IPS-18a (cell line): ENCODE results near the gene FUCA2.

Experiments used
- H3K27ac ChIP-seq: one replicate; pipeline ENCODE4 v1.5.1; 2013; ENCODE audit warnings: low read length
- H3K27me3 ChIP-seq: one replicate; pipeline ENCODE4 v1.6.1; 2013; ENCODE audit warnings: mild to moderate bottlenecking, low read length; ENCODE audit not compliant: control insufficient read depth, insufficient read depth
- H3K36me3 ChIP-seq: one replicate; pipeline ENCODE4 v1.6.1; 2013; ENCODE audit warnings: low read depth, low read length; ENCODE audit not compliant: control insufficient read depth
- H3K4me1 ChIP-seq: one replicate; pipeline ENCODE4 v1.6.1; 2013; ENCODE audit warnings: low read depth, low read length; ENCODE audit not compliant: control insufficient read depth
- H3K4me3 ChIP-seq: one replicate; pipeline ENCODE4 v1.5.1; 2013; ENCODE audit warnings: low read length
- H3K9ac ChIP-seq: one replicate; pipeline ENCODE4 v1.6.1; 2013; ENCODE audit warnings: mild to moderate bottlenecking, low read length, moderate library complexity
- H3K9me3 ChIP-seq: one replicate; pipeline ENCODE4 v1.6.1; 2013; ENCODE audit warnings: low read depth, low read length; ENCODE audit not compliant: control insufficient read depth

FUCA2 gene

GRCh38 chr6:143545976-143546547, 34.5 kb upstream of the FUCA2 start:
- Histone ChIP-seq H3K27me3 (no peaks in the 10 kb centered on the region), H3K4me1 (peaks cover 4% of the 10 kb centered on the region), H3K9ac (no peak overlapping the region), H3K36me3 (no peaks in the 10 kb centered on the region), H3K9me3 (no peaks in the 10 kb centered on the region), H3K4me3 (no peak overlapping the region), H3K27ac (no peak overlapping the region)

DNA sequence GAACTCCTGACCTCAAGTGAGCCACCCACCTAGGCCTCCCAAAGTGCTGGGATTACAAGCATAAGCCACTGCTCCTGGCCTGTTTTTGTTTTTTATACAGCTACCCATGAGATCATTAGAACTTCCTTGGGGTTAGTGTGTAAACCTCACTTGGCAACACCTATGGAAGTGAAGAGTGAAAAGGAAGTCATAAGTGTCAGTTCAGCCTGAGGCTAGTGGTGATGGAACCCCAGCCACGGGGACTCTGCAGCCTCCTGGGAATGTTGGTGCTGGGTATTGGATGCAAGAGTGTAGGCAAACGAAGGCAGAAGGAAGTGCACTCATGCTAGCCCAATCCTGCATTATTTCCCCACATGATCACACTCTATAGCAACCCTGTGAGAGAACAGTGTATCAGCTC, 33.6 kb upstream of the FUCA2 start:
- Histone ChIP-seq H3K27ac (no peak overlapping the region), H3K27me3 (no peaks in the 10 kb centered on the region), H3K4me3 (no peak overlapping the region), H3K36me3 (no peaks in the 10 kb centered on the region), H3K9ac (no peak overlapping the region), H3K4me1 (peaks cover 4% of the 10 kb centered on the region), H3K9me3 (no peaks in the 10 kb centered on the region)

DNA sequence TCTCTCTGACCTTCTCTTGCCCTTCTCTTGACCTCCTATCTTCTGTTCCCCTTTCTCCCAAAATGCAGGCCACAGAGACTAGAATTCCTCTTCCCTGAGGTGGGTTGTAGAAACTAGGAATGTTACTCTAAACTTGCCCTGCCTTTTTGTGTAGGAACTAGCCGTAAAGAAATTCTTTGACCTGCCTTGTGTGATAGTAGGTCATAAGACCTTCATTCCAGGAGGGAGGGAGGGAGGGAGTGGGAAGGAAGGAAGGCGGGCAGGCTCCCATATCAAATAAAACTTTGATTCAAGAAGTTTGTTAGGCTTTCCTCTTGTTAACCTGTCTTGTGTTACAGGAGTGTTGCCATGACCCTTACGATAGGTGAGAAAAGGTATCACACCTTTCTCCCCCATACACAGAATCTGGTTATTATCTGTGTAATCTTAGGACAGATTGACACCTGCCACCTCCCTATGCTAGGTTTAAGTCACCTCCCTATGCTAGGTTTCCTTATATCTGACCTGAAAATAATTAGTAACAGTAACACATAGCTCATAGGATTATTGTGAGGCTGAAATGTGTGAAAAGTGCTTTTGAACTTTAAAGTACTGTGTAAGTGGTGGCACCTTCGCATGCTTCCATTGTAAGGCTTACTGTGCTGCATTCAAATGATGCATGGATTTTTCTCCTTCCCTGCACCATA, 32.6 kb upstream of the FUCA2 start:
- H3K36me3 ChIP-seq: no peaks in the 10 kb centered on the region
- H3K27me3 ChIP-seq: peaks cover 5% of the 10 kb centered on the region
- H3K27ac ChIP-seq: no peak overlapping the region
- H3K4me3 ChIP-seq: no peak overlapping the region
- H3K9ac ChIP-seq: no peak overlapping the region
- peaks cover 12% of the 10 kb centered on the region for H3K4me1 ChIP-seq
- no peaks in the 10 kb centered on the region for H3K9me3 ChIP-seq

DNA sequence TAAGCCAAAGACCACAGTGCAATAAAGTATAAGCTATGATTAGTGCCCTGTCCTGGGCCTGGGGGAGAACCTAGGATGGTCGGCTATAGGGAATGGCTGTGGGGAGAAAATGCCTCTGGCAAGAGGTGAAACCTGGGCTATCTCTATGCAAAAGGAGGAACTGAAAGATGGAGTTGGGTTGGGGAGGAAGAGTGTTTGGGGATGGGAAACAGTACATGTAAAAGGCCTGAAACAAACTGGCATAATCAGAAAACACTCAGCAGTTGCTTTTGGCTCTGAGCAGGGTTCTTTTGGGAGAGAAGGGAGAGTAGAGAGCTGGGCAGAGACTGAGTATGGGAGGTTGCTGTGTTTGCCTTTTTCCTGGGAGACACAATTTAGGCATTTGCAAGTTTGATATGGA, 31.9 kb upstream of the FUCA2 start:
- peaks cover 12% of the 10 kb centered on the region for H3K27me3 ChIP-seq
- H3K9ac ChIP-seq: no peak overlapping the region
- H3K27ac ChIP-seq: no peak overlapping the region
- no peak overlapping the region for H3K4me3 ChIP-seq
- H3K36me3 ChIP-seq: no peaks in the 10 kb centered on the region
- H3K9me3 ChIP-seq: no peaks in the 10 kb centered on the region
- H3K4me1 ChIP-seq: peaks cover 12% of the 10 kb centered on the region

GRCh38 chr6:143542888-143543287, 31.4 kb upstream of the FUCA2 start:
- H3K9ac ChIP-seq: no peak overlapping the region
- H3K4me1 ChIP-seq: peaks cover 12% of the 10 kb centered on the region

DNA sequence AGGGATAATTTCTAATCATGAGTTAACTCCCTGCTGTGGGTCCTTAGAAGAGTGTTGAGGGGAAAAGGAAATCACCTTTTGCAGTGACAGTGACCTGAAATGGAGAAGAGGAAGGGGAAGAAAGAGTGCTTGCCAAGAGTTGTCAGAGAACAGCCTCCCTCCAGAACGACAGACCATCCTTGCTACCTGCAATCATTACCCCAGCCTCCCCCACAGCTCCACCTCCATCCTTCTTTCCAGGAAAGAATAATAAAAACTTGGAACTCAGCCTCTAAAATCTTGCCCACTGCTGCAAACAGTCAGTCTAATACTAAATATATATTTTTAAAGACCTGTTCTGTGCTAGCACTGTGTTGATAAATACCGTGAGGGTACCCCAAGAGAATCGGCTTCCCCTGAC, 28.7 kb upstream of the FUCA2 start:
- Histone ChIP-seq H3K4me1 (peaks cover 12% of the 10 kb centered on the region), H3K4me3 (no peak overlapping the region), H3K9ac (no peak overlapping the region), H3K27me3 (peaks cover 37% of the 10 kb centered on the region), H3K27ac (no peak overlapping the region), H3K9me3 (no peaks in the 10 kb centered on the region), H3K36me3 (no peaks in the 10 kb centered on the region)

More at GRCh38 chr6:143542888-143543287, 31.4 kb upstream of the FUCA2 start:
- Histone ChIP-seq H3K4me3 (no peak overlapping the region), H3K27ac (no peak overlapping the region), H3K36me3 (no peaks in the 10 kb centered on the region), H3K27me3 (peaks cover 18% of the 10 kb centered on the region), H3K9me3 (no peaks in the 10 kb centered on the region)

DNA sequence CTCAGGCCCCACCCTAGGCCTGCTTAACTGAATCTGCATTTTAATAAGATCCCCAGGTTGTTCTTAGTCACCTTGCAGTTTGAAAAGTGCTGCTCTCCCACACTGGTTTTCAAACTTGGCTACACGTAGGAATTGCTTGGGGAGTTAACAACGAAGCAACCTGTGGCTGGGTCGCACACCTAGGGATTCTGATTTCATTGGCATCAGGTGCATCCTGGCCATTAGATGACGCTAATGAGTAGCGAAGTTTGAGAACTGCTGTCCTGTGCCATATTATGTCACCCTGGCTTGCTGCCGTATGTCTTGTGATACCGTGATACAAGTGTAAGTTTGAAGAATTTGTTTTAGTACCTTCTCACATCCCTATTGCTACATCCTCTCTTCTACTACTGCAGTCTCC, 28.2 kb upstream of the FUCA2 start:
- Histone ChIP-seq H3K9ac (no peak overlapping the region), H3K27me3 (peaks cover 41% of the 10 kb centered on the region), H3K36me3 (no peaks in the 10 kb centered on the region), H3K4me3 (no peak overlapping the region), H3K9me3 (no peaks in the 10 kb centered on the region), H3K27ac (no peak overlapping the region), H3K4me1 (peaks cover 12% of the 10 kb centered on the region)

- H3K4me3 ChIP-seq: no peak overlapping the region
- H3K9me3 ChIP-seq: no peaks in the 10 kb centered on the region
- peaks cover 12% of the 10 kb centered on the region for H3K4me1 ChIP-seq
- peaks cover 45% of the 10 kb centered on the region for H3K27me3 ChIP-seq
- H3K9ac ChIP-seq: no peak overlapping the region
- H3K36me3 ChIP-seq: no peaks in the 10 kb centered on the region
- H3K27ac ChIP-seq: no peak overlapping the region
Observed at GRCh38 chr6:143539106-143539505, 27.6 kb upstream of the FUCA2 start.

DNA sequence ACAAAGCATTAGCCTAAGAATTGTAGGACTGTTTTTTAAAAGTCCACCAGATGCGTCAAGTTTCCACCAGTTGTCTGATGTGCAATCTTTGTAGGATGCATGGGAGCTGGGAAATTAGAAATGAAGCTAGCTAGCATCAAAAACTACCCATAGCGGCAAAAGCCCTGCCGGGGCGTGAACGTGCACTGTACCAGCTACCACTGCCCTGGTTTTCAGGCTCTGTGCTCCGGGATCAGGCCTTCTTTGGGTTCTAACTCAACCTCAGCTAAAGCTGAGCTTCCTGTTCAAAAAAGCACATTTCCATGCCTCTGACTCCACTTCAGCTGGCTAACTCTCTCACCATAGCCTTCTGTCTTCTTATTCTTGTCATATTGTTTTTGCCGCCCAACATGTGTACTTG, 26.9 kb upstream of the FUCA2 start:
- no peak overlapping the region for H3K27ac ChIP-seq
- no peak overlapping the region for H3K9ac ChIP-seq
- no peak overlapping the region for H3K4me3 ChIP-seq
- no peaks in the 10 kb centered on the region for H3K9me3 ChIP-seq
- peaks cover 45% of the 10 kb centered on the region for H3K27me3 ChIP-seq
- no peaks in the 10 kb centered on the region for H3K36me3 ChIP-seq
- H3K4me1 ChIP-seq: peaks cover 8% of the 10 kb centered on the region

DNA sequence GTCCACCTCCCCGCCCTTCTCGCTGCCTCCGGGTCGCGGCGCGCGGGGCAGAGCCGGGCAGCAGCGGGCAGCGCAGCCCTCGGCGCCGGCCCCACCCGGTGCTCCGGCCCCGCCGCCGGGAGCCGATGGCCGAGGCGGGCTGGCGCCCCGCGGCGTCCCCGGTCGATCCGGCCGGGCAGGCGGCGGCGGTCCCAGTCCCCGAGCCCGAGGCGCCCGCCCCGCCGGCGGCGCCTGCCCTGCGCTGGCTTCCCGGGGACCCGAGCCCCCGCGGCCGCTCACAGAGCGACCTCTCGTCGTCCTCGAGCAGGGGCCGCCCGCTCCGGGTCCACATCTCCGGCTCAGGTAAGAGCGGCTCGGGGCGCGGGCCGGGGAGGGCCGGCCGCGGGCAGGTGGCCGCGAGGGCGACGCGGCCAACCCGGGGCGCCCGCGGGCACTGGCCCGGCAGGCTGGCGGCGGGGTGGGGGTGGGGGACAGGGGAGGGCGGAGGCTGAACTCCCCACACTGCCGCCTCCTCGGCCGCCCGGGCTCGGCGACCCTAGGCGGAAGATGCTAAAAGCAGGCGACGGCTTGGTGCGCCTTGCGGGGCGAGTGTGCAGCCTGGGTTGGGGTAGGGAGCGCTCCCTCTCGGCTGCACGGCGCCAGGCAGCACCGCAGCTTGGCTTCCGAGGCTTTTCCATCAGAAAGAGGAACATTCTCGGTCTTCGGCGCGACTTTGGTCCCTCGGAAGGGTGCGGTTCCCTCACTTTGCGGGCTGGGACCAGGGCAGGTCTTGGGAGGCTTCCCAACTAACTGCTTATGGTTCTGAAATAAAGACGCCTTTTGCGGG, 25.6 kb upstream of the FUCA2 start:
- no peaks in the 10 kb centered on the region for H3K9me3 ChIP-seq
- no peaks in the 10 kb centered on the region for H3K36me3 ChIP-seq
- H3K4me3 ChIP-seq: peak overlapping the region; percentile 65
- H3K27ac ChIP-seq: no peak overlapping the region
- peaks cover 45% of the 10 kb centered on the region for H3K27me3 ChIP-seq
- peaks cover 8% of the 10 kb centered on the region for H3K4me1 ChIP-seq
- H3K9ac ChIP-seq: peak overlapping the region; percentile 35

GRCh38 chr6:143536461-143536865, 24.9 kb upstream of the FUCA2 start:
- Histone ChIP-seq H3K4me1 (peaks cover 8% of the 10 kb centered on the region), H3K4me3 (peak overlapping the region; percentile 50), H3K27ac (no peak overlapping the region), H3K9me3 (no peaks in the 10 kb centered on the region), H3K27me3 (peaks cover 45% of the 10 kb centered on the region), H3K36me3 (no peaks in the 10 kb centered on the region), H3K9ac (no peak overlapping the region)
